Neuronal stem cell (in vitro differentiated cells): Measurements from ENCODE around the gene EFNA5.
A peak's percentile ranks its signal among the peaks of the same experiment; 100 is the strongest.

Experiments
- DNase-seq: peaks from one replicate; pipeline ENCODE4 v3.0.0-alpha.2; 2013; ENCODE audit warnings: low spot score
- H2AFZ ChIP-seq: one replicate; pipeline ENCODE4 v1.6.1; 2013; ENCODE audit warnings: mild to moderate bottlenecking, low read length, inconsistent platforms
- H2AK5ac ChIP-seq: 2 replicates; pipeline ENCODE4 v1.6.1; 2013; ENCODE audit warnings: low read depth, mild to moderate bottlenecking, inconsistent platforms, low read length, moderate library complexity, mixed read lengths
- H2BK120ac ChIP-seq: 2 replicates; pipeline ENCODE4 v1.6.1; 2013; ENCODE audit warnings: low read depth, mild to moderate bottlenecking, inconsistent platforms, low read length, moderate library complexity, mixed read lengths
- H2BK12ac ChIP-seq: one replicate; pipeline ENCODE4 v1.6.1; 2013; ENCODE audit warnings: low read length, inconsistent platforms
- H2BK15ac ChIP-seq: 2 replicates; pipeline ENCODE4 v1.6.1; 2013; ENCODE audit warnings: mild to moderate bottlenecking, low read length, inconsistent platforms, mixed read lengths
- H2BK5ac ChIP-seq: one replicate; pipeline ENCODE4 v1.6.1; 2013; ENCODE audit warnings: inconsistent platforms, mild to moderate bottlenecking, low read length, moderate library complexity
- H3K14ac ChIP-seq: one replicate; pipeline ENCODE4 v1.6.1; 2013; ENCODE audit warnings: low read length, inconsistent platforms
- H3K18ac ChIP-seq: 2 replicates; pipeline ENCODE4 v1.6.1; 2013; ENCODE audit warnings: low read length, inconsistent platforms
- H3K23ac ChIP-seq: 2 replicates; pipeline ENCODE4 v1.6.1; 2013; ENCODE audit warnings: low read depth, mild to moderate bottlenecking, mixed read lengths, low read length, inconsistent platforms; ENCODE audit not compliant: poor library complexity
- H3K27ac ChIP-seq: replicated peaks from 3 replicates; pipeline ENCODE4 v1.5.1; 2013; ENCODE audit warnings: low read length, inconsistent platforms
- H3K27me3 ChIP-seq, 3 experiments: 2 replicates each; pipeline ENCODE4 v1.6.1; 2013; ENCODE audit warnings: low read length in 3 of 3, mild to moderate bottlenecking in 2 of 3, inconsistent platforms in 1 of 3, low read depth in 1 of 3, mixed read lengths in 1 of 3, moderate library complexity in 1 of 3; ENCODE audit not compliant: control insufficient read depth in 3 of 3, insufficient read depth in 3 of 3
- H3K36me3 ChIP-seq, 2 donors: replicated peaks in 1 of 2; 2 replicates each; pipeline ENCODE4 v1.6.1; 2013; ENCODE audit warnings: low read length in 2 of 2; ENCODE audit not compliant: control insufficient read depth in 2 of 2, insufficient read depth in 2 of 2
- H3K4ac ChIP-seq: 2 replicates; pipeline ENCODE4 v1.6.1; 2013; ENCODE audit warnings: inconsistent platforms, mild to moderate bottlenecking, low read length, moderate library complexity
- H3K4me1 ChIP-seq, 2 donors: 1 replicate in 1 of 2; 2 replicates in 1 of 2; pipeline ENCODE4 v1.6.1; 2013; ENCODE audit warnings: low read length in 2 of 2, low read depth in 1 of 2; ENCODE audit not compliant: control insufficient read depth in 2 of 2, insufficient read depth in 1 of 2
- H3K4me2 ChIP-seq: one replicate; pipeline ENCODE4 v1.6.1; 2013; ENCODE audit warnings: mild to moderate bottlenecking, low read length, inconsistent platforms; ENCODE audit not compliant: insufficient read depth, poor library complexity, severe bottlenecking
- H3K4me3 ChIP-seq, 2 donors: 2 replicates each; pipeline ENCODE4 v1.5.1; 2013; ENCODE audit warnings: low read length in 2 of 2, mild to moderate bottlenecking in 2 of 2, inconsistent platforms in 1 of 2, moderate library complexity in 1 of 2
- H3K79me1 ChIP-seq: one replicate; pipeline ENCODE4 v1.6.1; 2013; ENCODE audit warnings: low read depth, mild to moderate bottlenecking, inconsistent platforms, low read length, moderate library complexity
- H3K9ac ChIP-seq: one replicate; pipeline ENCODE4 v1.6.1; 2013; ENCODE audit warnings: mild to moderate bottlenecking, low read depth, low read length, inconsistent platforms; ENCODE audit not compliant: poor library complexity
- H3K9me3 ChIP-seq, 2 donors: replicated peaks in 1 of 2; 2 replicates each; pipeline versions ENCODE3 to v1.6.1; 2013; ENCODE audit warnings: low read length in 2 of 2, mild to moderate bottlenecking in 2 of 2, inconsistent platforms in 1 of 2, low read depth in 1 of 2, mixed read lengths in 1 of 2, moderate library complexity in 1 of 2; ENCODE audit not compliant: control insufficient read depth in 2 of 2, insufficient read depth in 1 of 2
- H4K8ac ChIP-seq: one replicate; pipeline ENCODE4 v1.6.1; 2013; ENCODE audit warnings: low read depth, mild to moderate bottlenecking, inconsistent platforms, low read length, moderate library complexity
- H4K91ac ChIP-seq: one replicate; pipeline ENCODE4 v1.6.1; 2013; ENCODE audit warnings: low read length, low read depth, mild to moderate bottlenecking, inconsistent platforms; ENCODE audit not compliant: poor library complexity
- WGBS, 2 donors: extraction: QIAGEN DNeasy Blood & Tissue Kit; methylation state at CpG; one replicate each; pipeline ENCODE4 v1.1.7; 2013; ENCODE audit warnings: missing lambda C conversion rate in 2 of 2, mixed read lengths in 1 of 2; ENCODE audit not compliant: insufficient read length in 2 of 2, insufficient replicate concordance in 1 of 2; ENCODE audit errors: extremely low coverage in 2 of 2; 5-methylcytosine and 5-hydroxymethylcytosine counted together

Gene EFNA5

GRCh38 chr5:107367480-107367879 lies 303.3 kb downstream of the EFNA5 start:
- no peak overlapping the region for H3K4ac ChIP-seq
- no peak overlapping the region for H4K91ac ChIP-seq
- no peak overlapping the region for H2AFZ ChIP-seq
- no peak overlapping the region for H4K8ac ChIP-seq
- peaks cover 7 to 16% of the 10 kb centered on the region in 2 donors for H3K4me1 ChIP-seq
- no peak for DNase-seq
- H2BK5ac ChIP-seq = no peak overlapping the region
- H3K27ac ChIP-seq = peak overlapping the region; percentile 80
- H2BK12ac ChIP-seq = no peak overlapping the region
- H3K79me1 ChIP-seq = no peaks in the 10 kb centered on the region
- no peak overlapping the region for H3K4me3 ChIP-seq
- WGBS, 2 donors = no CpG with 5 or more reads among the region's 4 CpGs
- no peak overlapping the region for H3K23ac ChIP-seq
- no peak overlapping the region for H3K18ac ChIP-seq
- no peak overlapping the region for H2BK120ac ChIP-seq
- H3K27me3 ChIP-seq = no peaks in the 10 kb centered on the region
- H2BK15ac ChIP-seq = no peak overlapping the region
- H3K9me3 ChIP-seq = no peaks in the 10 kb centered on the region
- H3K4me2 ChIP-seq = no peak overlapping the region
- H3K36me3 ChIP-seq = no peaks in the 10 kb centered on the region
- H2AK5ac ChIP-seq = no peak overlapping the region
- no peak overlapping the region for H3K9ac ChIP-seq
- H3K14ac ChIP-seq = no peak overlapping the region

DNA sequence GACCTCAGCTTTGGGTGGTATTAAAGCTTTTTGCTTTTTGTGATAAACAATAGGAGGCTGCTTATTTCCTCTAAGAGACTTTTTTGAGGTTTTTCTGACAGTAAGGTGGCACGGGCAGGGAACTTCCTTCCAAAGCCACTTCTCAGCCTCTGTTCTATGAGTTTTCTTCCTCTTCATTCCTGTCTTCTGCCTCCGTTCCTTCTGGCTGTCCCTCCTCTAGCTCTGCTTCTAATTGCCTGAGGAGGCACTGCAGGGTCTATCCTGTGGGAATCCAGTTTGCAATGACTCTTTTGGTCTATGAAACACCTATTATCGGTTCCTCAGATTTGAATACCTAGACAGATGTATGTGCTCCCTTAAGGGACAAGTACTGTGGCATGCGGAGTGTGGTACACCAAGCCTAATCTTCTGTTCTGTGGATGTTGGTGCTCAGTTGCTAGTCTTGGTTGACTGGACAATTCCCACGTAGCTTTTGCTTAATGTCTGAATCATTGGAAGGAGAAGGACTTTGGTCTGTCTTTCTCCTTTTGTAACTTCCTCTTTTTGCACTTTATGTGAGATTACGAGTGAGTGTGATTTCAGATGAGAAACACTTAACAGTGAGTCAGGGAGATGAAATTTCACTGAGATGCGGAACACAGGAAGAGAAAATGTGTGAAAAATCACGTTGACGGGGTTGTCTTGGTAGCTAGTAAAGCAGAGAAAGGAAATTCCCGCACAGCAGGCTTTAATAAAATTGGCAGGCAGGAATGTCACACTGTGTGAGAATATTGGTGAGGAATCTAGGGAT lies 305.2 kb downstream of the EFNA5 start:
- no peaks in the 10 kb centered on the region for H3K27me3 ChIP-seq
- H2BK15ac ChIP-seq = no peak overlapping the region
- H3K4ac ChIP-seq = no peak overlapping the region
- no peaks in the 10 kb centered on the region for H3K9me3 ChIP-seq
- no peak overlapping the region for H2BK5ac ChIP-seq
- H2AFZ ChIP-seq = no peak overlapping the region
- no peaks in the 10 kb centered on the region for H3K36me3 ChIP-seq
- H3K27ac ChIP-seq = no peak overlapping the region
- H3K4me3 ChIP-seq = no peak overlapping the region
- no peaks in the 10 kb centered on the region for H3K79me1 ChIP-seq
- H3K4me1 ChIP-seq = peaks cover 7 to 16% of the 10 kb centered on the region in 2 donors
- no peak overlapping the region for H2AK5ac ChIP-seq
- no peak overlapping the region for H4K8ac ChIP-seq
- WGBS, 2 donors = no CpG with 5 or more reads among the region's 10 CpGs
- no peak overlapping the region for H2BK12ac ChIP-seq
- H3K9ac ChIP-seq = no peak overlapping the region
- no peak overlapping the region for H4K91ac ChIP-seq
- no peak overlapping the region for H3K4me2 ChIP-seq
- H3K23ac ChIP-seq = no peak overlapping the region
- H3K14ac ChIP-seq = no peak overlapping the region
- no peak overlapping the region for H3K18ac ChIP-seq
- no peak for DNase-seq
- H2BK120ac ChIP-seq = no peak overlapping the region

- no peak overlapping the region for H4K91ac ChIP-seq
- no peak overlapping the region for H3K27ac ChIP-seq
- H3K14ac ChIP-seq = no peak overlapping the region
- no peak overlapping the region for H2BK12ac ChIP-seq
- no peaks in the 10 kb centered on the region for H3K79me1 ChIP-seq
- H2BK15ac ChIP-seq = no peak overlapping the region
- no peak overlapping the region for H2BK120ac ChIP-seq
- H3K9me3 ChIP-seq = no peaks in the 10 kb centered on the region
- peaks cover 7 to 16% of the 10 kb centered on the region in 2 donors for H3K4me1 ChIP-seq
- no peak overlapping the region for H4K8ac ChIP-seq
- H2BK5ac ChIP-seq = no peak overlapping the region
- H3K4me2 ChIP-seq = no peak overlapping the region
- H3K18ac ChIP-seq = no peak overlapping the region
- H2AFZ ChIP-seq = no peak overlapping the region
- DNase-seq = no peak
- no peak overlapping the region for H3K9ac ChIP-seq
- no peak overlapping the region for H2AK5ac ChIP-seq
- H3K4ac ChIP-seq = no peak overlapping the region
- H3K4me3 ChIP-seq = no peak overlapping the region
- H3K27me3 ChIP-seq = no peaks in the 10 kb centered on the region
- no peaks in the 10 kb centered on the region for H3K36me3 ChIP-seq
- no CpG with 5 or more reads among the region's 2 CpGs for WGBS, 2 donors
- no peak overlapping the region for H3K23ac ChIP-seq
These were observed 306.1 kb downstream of the EFNA5 start for GRCh38 chr5:107364443-107365319.

GRCh38 chr5:107363768-107364167 lies 307.0 kb downstream of the EFNA5 start:
- H2BK12ac ChIP-seq = no peak overlapping the region
- H3K36me3 ChIP-seq = no peaks in the 10 kb centered on the region
- no peak for DNase-seq
- H3K9me3 ChIP-seq = no peaks in the 10 kb centered on the region
- no peak overlapping the region for H3K4me2 ChIP-seq
- H4K8ac ChIP-seq = no peak overlapping the region
- no peak overlapping the region for H2AFZ ChIP-seq
- H2BK15ac ChIP-seq = no peak overlapping the region
- H3K79me1 ChIP-seq = no peaks in the 10 kb centered on the region
- H3K27me3 ChIP-seq = no peaks in the 10 kb centered on the region
- H2BK120ac ChIP-seq = no peak overlapping the region
- H3K4ac ChIP-seq = no peak overlapping the region
- H2BK5ac ChIP-seq = no peak overlapping the region
- no peak overlapping the region for H4K91ac ChIP-seq
- no peak overlapping the region for H3K14ac ChIP-seq
- no peak overlapping the region for H3K23ac ChIP-seq
- no peak overlapping the region for H2AK5ac ChIP-seq
- H3K4me3 ChIP-seq = no peak overlapping the region
- H3K27ac ChIP-seq = no peak overlapping the region
- H3K9ac ChIP-seq = no peak overlapping the region
- H3K4me1 ChIP-seq = peaks cover 7 to 14% of the 10 kb centered on the region in 2 donors
- H3K18ac ChIP-seq = no peak overlapping the region
- WGBS, 2 donors = no CpG with 5 or more reads among the region's 3 CpGs
